Measurements from ENCODE around the gene EZH2. TPM values are rescaled to one million over a fixed set of nuclear protein-coding genes. Genes with fewer than 3 reads are reported as not detected.

Gene EZH2
- total RNA-seq, 1 experiment from 2014 or later, result 39.5 TPM

DNA sequence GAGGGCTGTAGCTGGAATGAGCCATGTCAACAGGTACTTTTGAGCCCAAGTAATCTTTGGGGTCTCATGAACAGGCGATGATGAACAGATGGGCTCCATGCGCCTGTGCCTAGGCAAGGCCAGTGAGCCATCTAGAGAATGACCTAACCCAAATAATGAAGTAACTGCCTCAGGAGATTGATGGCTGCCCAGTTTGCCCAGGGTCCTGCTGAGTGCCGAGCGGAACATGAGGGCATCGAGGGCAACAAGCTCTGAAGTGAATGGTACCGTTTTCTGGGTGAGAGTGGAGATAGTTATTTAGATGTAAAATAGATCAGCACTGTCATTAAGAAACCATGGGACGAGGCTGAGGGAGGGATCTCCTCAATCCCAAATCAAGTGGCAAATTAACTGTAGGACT, 77.9 kb downstream of the EZH2 start:
- no peak for DNase-seq (ENCODE audit: low spot score)

DNA sequence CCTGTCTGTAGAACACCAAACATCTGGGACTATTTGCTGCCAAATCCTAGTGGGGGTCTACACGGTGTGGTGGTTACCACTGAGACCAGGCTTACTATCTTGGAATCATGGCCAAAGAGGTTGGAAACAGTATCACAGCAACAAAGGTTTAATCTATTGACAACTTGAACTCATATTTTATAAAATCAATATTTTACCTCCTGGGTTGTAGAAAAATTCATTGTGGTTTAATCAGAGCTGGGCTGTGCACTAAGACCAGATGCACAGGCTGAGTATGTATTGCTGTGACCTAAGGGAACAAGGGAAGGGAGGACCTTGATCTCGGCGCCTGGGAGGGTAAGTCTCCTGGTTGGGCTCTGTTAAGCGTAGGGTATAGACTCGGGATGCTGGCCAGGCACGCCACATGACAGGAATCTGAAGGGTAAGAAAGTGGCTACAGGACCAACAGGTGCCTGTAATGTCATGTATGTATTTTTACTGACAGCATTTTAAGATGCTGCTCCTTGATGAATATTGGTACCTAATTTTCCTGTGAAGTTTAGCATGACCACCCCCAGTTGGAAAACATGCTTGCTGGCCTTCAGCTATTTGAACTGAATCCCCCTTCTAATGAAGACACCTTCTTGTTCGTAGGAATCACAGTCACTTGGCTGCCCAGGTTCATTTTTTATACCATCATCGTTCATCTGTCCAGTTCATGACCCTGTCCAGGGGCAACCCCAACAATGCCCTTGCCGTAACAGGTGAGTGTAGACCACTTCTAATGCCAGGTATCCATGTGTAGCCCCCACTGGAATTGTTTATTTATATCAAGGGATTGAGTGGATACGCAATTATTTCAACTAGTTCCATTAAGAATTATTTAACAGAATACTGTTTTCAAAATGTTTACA, 79.5 kb downstream of the EZH2 start:
- DNase-seq (ENCODE audit: low spot score), result no peak

DNA sequence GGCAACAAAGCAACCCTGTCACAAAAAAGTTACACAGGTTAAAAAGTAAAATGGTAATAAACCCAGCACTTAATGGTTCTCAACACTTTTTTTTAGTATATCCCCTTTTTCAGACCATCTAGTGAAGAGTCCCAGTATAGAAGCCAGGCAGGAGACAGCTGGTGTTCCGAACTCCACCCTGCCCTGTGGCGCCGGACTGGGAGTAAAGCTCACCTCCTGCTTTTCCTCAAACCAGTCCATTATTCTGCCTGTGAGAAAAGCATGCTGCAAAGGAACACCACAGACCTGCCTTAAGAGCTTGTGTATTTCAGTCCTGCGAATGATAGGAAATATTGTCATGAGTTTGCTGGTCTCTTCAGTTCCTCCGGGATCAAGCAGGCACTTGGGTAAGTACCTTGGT, 81.0 kb downstream of the EZH2 start:
- DNase-seq (ENCODE audit: low spot score), result no peak

DNA sequence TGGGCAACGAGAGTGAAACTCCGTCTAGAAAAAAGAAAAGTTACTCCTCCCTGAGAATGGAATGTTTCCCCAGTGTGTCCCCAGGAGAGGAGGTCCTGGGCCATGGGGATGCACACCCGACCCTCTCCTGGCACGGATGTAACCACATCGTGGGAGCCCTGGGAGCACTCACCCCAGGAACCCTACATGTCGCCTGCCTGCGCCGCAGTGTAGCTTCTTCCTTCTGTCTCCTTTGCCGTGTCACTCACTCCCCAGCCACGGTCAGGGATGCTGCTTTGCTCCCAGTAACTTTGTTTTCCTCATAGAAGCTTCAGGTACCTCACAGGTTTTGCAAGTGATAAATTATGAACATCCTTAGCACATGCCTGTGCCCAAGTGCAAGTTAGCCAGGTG, 82.0 kb downstream of the EZH2 start:
- no peak for DNase-seq (ENCODE audit: low spot score)

DNA sequence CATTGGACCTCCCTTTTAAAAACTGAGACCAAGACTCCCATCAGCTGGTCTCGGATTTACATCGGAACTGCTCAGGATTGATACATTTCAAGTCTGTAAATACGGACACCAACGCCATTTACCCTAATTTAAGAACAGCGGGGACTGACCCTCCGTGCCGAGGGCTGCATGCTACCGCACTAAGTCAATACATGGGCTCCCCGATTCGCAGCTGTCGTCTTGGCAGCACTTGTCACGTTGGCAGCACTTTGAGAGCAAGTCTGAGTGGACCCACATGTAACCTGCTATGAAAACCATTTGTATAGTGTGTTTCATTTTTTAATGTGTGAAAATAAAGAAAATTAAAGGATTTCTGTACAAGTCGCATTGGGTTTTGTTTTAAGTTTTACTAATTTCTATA, 83.4 kb downstream of the EZH2 start:
- DNase-seq (ENCODE audit: low spot score), result no peak

DNA sequence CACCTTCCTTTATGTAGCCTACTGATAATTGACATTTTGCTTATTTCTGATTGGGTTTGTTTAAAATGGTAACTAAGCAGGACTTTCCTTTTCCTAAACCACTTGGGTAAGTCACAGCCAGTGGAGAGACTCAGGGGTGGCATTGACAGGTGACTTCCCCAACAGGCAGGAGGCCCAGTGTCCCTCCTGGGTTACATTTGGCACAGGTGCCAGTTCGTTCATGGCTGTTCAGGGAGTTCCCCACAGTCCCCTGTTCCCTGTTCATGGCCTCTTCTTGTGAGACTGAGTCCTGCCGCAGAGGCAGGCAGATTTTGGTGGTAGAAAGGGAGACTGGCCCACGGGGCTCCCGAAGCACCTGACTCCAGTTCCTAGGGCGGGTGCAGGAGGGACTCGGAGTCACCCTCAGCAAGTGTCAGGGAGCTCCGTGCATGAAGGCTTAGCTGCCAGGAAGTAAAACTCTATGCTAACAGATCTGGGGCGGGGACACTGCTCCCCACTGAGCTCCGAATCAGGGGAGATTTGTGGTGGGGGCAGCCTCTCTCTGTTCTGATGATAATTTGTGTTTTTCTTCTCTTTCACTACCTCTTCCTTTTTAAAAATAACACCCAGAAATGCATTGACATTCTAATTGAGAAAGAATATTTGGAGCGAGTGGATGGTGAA, 84.1 kb downstream of the EZH2 start:
- no peak for DNase-seq (ENCODE audit: low spot score)

DNA sequence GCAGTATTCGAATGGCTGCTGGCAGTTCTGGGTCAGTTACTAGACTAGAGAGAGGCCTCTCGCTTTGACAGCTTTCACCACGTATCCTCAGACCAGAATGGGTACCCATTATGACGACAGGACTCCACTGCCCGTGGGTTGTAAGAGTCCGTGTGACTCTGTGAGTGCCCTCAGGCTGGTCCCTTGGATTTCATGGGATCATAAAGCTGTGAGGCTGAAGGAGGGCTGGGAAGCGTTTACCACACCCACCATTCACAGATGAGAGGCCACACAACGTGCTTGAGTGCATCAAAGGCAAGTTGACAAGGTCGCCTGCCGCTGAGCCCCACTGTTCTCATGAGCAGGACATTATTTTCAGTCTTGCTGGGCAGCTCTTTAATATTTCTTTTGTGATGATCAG, 87.2 kb downstream of the EZH2 start:
- DNase-seq (ENCODE audit: low spot score), result no peak

DNA sequence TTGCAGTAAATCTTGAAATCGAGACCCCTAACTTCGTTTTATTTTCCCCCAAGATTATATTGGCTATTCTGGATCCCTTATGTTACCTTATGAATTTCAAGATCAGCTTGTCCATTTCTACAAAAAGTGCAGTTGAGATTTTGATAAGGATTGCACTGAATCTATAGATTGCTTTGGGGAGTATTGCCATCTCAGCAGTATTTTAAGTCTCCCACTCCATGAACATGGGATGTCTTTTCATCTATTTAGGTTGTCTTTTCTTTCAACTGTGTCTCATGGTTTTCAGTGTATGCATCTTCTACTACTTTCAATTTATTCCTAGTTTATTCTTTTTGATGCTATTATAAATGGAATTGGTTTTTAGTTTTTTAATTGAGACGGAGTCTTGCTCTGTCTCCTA, 89.6 kb downstream of the EZH2 start:
- DNase-seq (ENCODE audit: low spot score), result no peak

DNA sequence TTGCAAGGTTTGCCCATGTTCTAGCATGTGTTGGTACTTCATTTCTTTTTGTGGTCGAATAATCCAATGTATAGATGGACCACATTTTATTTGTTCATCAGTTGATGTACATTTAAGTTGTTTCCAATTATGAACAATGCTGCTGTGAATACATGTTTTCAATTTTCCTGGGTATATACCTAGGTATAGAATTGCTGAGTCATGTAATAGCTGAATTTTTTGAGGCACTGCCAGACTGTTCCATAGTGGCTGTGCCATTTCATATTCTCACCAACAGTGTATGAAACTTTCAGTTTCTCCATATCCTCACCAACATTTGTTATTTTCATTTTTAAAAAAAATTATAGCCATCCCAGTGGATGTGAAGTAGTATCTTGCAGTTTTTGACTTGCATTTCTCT, 90.5 kb downstream of the EZH2 start:
- no peak for DNase-seq (ENCODE audit: low spot score)

DNA sequence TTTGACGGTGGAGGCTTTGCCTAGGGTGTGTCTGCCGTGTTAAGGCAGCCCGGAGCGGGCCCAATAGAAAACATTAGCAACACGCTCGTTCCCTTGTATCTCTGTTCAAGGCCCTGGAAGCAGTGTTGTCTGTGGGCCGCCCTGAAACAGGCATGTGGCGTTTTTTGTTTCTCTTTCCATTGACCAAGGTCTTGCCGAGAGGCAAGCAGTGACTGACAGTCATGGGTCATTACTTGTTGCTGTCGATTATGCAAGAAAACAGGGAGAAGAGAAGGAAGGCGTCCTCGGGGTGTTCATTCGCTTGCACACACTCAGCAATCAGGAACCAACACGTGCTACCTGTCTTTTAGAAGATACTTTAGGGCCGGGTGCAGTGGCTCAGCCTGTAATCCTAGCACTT, 92.5 kb downstream of the EZH2 start:
- DNase-seq (ENCODE audit: low spot score), result no peak

DNA sequence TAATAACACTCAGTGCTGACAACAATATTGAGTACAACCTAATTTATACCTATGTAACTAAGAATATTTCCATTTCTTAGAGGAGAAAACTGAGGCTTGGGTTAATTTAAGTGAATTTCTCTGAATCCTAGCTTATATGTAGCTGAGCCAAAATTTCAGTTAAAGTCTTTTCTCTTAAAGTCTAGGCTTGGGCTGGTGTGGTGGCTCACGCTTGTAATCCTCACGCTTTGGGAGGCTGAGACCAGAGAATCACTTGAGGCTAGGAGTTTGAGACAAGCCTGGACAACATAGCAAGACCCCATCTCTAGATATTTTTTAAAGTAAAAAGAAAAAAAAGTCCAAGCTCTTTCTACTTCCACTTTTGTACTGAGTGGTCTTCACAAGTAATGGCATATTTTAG, 93.2 kb downstream of the EZH2 start:
- no peak for DNase-seq (ENCODE audit: low spot score)

DNA sequence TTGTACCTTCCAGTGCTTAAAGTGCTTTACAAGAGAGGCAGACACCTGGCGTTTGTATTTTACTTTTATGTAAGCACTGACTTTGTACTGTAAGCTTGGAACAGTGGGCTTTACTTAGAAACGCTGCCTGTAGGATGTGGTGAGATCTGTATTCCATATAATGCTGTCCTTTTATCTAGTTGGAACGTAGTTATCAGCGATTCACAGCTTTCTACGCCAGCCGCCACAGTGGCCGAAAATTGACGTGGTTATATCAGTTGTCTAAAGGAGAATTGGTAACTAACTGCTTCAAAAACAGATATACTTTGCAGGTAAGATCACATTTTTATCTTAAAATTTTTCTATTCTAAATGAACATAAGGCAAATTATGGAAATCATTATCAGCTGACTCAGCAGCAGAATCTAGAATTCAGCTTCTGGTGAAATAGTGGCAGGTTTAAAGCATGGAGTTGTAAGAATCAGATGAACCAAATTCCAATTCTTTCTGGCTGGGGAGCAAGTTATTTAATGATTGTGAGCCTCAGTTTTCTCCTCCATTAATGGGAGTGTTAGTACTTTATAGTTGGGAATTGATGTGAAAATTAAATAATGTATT, 93.9 kb downstream of the EZH2 start:
- no peak for DNase-seq (ENCODE audit: low spot score)

DNA sequence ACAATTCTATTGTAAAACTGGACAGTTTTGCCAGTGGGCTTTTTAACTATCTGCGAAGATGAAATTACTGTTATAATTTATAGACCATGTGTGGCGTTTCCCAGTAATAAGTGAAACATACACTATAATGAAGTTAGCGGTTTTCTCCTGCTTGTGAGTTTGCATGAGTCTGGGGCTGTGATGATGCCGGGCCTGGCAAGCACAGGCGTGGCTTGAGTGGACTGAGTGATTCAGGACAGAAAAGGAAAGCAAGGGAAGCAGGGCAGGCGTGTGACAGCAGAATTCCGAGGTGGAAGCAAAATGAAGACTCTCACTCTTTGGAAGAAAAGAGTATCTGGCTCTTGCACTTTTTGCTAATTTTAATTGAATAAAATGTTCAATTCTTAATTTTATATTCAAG, 94.9 kb downstream of the EZH2 start:
- DNase-seq (ENCODE audit: low spot score), result no peak

DNA sequence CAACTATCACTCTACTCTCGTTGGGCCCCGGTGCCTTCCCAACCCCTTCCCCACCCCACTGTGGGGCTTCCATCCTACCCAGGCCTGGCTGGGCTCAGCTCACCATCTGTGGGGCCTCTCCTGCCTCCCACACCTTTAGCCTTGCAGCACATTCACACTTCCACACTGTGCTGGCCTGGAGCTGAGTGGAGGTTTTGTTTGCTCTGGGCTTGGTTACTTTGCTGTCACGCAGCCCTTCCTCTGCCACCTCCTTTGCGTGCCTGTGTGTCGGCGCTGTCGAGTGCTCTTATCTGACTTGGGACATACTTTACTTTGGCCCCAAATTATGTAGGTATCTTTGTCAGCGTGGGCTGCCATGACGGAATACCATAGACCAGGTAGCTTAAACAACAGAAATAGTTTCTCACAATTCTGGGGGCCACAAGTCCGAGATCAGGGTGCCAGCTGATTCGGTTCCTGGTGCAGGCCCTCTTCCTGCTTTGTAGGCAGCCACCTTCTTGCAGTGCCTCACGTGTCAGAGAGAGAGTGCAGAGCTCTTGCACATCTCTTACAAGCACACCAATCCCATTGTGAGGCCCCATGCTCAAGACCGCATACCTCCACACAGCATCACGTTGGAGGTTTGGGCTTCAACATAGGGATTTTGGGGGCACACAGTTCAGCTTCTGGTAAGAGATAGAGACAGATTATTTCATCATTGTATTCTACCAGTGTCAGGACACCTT, 96.4 kb downstream of the EZH2 start:
- no peak for DNase-seq (ENCODE audit: low spot score)

DNA sequence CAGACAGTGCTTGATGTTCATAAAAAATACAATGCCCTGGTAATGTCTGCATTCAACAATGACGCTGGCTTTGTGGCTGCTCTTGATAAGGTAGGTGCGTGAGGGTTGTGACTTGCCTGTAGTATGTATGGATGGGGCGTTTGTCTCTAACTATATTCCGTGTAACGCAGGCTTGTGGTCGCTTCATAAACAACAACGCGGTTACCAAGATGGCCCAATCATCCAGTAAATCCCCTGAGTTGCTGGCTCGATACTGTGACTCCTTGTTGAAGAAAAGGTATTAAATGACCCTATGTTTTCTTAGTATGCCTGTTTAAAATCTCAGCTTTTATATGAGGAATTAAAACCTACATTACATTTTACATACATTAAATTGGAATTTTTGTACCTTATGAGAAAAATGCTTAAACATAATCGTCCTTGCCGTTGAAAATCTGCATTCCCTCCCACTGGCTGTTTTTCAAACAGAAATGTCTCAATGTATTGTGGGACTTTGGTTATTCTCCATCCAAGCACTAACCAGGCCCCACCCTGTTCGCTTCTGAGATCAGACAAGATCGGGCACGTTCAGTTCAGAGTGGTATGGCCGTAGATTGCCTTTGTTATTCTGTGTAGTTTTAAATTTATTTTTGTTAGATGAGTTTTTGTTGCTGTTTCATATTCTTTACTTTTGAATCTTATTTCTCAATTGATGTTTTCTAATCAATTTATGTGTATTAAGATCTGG, 100.1 kb downstream of the EZH2 start:
- DNase-seq (ENCODE audit: low spot score), result no peak

DNA sequence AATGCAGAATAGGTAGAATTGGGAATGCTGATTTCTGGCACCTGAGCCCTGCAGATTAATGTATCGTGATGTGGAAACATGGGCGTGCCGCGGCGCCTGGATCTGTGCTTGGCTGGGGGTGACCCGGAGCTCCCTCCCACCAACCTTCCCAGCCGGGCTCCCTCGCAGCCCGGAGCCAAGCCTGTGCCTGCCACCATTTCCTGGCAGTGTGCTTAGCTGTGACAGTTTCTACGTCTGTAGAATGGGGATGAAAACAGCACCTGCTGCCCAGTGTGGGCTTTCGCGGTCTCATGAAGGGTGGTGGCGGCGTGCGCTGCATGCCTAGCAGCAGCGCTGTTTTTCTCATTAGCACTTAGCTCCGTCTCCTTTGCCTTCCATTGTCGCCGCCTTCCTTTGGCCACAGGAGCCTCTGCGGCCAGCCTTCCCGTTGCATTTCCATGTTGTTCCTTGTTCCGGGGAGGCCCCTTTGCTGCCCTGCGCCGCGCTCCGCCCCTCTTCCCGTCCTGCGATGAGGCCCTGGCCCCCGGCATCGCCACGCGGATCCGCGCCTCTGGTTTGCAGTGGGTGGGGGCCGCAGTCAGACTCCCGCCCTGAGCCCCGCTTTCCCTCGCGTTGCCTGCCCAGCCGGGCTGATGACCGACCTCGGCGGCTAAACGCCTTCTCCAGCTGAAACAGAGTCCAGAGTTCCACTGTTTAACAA, 101.2 kb downstream of the EZH2 start:
- no peak for DNase-seq (ENCODE audit: low spot score)

DNA sequence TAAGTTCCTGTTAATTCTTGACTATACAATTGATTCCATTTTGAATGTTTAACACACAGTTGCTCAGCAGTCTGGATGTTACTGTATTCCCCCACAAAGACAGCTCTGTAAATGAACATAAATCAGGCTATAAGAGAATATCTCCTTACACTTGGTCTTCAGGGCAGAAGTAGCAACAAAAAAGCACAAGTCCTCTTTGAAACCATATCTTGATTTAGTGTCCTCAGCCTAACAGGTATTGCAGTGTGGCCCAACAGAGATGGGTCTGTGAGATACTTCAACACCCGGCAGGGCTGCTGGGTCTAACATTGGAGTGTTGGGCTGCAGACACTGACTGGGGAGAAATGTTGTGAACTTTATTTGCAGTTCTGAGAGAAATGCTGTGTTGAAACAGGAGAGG, 109.6 kb downstream of the EZH2 start:
- DNase-seq (ENCODE audit: low spot score), result no peak

DNA sequence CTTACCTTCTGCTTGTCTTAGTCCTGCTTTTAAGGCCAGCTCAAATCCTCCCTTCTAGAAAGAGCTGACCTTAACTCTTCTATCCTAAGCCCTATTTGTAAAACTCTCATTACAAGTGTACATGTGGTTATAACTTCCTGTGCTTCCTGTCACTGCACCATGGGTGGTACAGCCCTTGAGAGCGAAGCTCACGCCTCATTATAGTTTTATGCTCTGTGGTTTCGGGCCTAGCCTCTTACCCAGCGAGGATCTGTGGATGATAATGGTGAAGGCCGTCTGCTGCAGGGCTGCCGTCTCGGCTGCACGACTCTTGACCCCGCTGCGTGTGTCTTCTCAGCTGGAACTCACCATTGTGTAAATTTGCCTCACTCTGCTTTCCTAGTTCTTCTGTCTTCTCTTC, 110.8 kb downstream of the EZH2 start:
- DNase-seq (ENCODE audit: low spot score), result peak; percentile 74

DNA sequence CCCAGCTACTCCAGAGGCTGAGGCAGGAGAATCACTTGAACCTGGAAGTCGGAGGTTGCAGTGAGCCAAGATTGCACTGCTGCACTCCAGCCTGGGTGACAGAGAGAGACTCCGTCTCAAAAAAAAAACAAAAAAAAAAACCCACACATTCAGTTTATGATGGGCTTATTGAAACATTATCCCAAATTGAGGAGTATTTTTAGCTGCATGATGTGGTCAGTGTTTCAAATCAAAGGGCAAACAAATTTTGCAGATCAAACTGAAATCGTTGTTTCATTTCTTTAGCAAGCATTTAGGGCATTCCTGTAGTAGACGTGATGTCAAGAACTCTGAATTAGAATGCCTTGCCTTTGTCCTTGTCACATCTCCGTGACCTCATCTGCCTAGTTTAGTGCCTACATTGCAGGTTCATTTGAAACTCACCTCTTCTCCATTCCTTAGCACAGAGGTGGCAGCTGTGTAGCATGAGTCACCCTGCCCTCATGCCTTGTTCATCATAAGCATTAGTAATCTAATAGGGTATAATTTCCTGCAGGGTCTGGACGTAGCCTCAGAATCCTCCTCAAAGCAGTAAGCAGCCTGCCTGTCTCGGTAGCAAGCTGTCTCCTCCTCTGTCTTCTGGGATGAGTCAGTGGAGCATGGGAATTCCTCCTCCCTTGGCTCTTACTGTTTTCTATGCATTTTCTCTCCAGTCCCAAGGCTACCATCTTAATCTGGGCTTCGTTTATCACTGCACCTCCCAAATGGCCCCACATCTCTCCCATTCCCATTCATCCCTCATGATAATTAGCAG, 111.6 kb downstream of the EZH2 start:
- DNase-seq (ENCODE audit: low spot score), result peak; percentile 97

DNA sequence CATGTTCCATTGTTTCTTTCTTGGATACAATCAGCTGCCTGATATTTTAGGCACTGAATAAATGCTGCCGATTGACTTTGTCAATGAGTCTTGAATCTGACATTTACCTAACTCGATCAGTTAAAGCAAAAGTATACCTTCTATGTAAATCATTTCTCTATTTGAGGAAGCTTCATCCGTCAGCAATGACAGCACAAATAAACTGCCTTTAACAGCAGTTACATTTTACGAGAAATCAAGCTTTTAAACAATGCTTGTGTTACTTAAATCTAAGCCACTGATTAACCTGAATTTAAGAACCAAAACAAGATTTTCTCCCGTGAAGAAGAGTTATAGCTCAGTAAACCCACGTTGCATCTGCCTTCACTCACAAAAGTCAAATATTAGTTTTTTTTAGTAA, 114.1 kb downstream of the EZH2 start:
- DNase-seq (ENCODE audit: low spot score), result no peak

Measured in A172 (cell line).